WTC11 (cell line): ENCODE data around the gene GOLT1A. TPM values are rescaled to one million over a fixed set of nuclear protein-coding genes. Genes with fewer than 3 reads are reported as not detected.

Experiments used
- ATAC-seq: fragments of 200-7000 bp; cut with Tn5 transposase; 2 replicates; pipeline ENCODE4 v1.10.0; 2021; ENCODE audit warnings: mild to moderate bottlenecking, moderate library complexity
- CTCF ChIA-PET: fragments of 300-600 bp; sonication (Branson Sonifier 250); formaldehyde crosslinking; loops from one replicate; lab custom pipeline; 2021; ENCODE audit warnings: antibody characterized with exemption; lab: Charles Lee
- POLR2A ChIA-PET: fragments of 350-600 bp; sonication (Branson Sonifier 250); formaldehyde crosslinking; loops from one replicate; lab custom pipeline; 2021; ENCODE audit warnings: antibody characterized with exemption; lab: Charles Lee
- DNase-seq: peaks from one replicate; pipeline ENCODE4 v3.0.0; 2021; ENCODE audit warnings: low spot score
- H3K27ac Mint-ChIP-seq: 2 replicates; pipeline ENCODE4 v1.8.0; 2021; ENCODE audit warnings: mixed read lengths
- H3K27me3 Mint-ChIP-seq: 2 replicates; pipeline ENCODE4 v1.8.0; 2021; ENCODE audit warnings: low read depth, mild to moderate bottlenecking, moderate library complexity, mixed read lengths
- H3K36me3 Mint-ChIP-seq: 2 replicates; pipeline ENCODE4 v1.8.0; 2021; ENCODE audit warnings: mixed read lengths
- H3K4me1 Mint-ChIP-seq: 2 replicates; pipeline ENCODE4 v1.8.0; 2022; ENCODE audit warnings: mixed read lengths
- H3K4me3 Mint-ChIP-seq: 2 replicates; pipeline ENCODE4 v1.8.0; 2021; ENCODE audit warnings: mild to moderate bottlenecking, moderate library complexity, mixed read lengths
- H3K9me3 Mint-ChIP-seq: 2 replicates; pipeline ENCODE4 v1.8.0; 2021; ENCODE audit warnings: mixed read lengths
- ATF1 ChIP-seq: sonication (generic); formaldehyde crosslinking; IDR thresholded peaks from 2 replicates; pipeline ENCODE4 v1.8.1; 2023; ENCODE audit warnings: mild to moderate bottlenecking, moderate library complexity, missing genetic modification reagents
- ATF6 ChIP-seq: sonication (generic); formaldehyde crosslinking; IDR thresholded peaks from 2 replicates; pipeline ENCODE4 v1.8.1; 2023; ENCODE audit warnings: mild to moderate bottlenecking, missing genetic modification reagents
- E2F4 ChIP-seq: sonication (generic); formaldehyde crosslinking; IDR thresholded peaks from 2 replicates; pipeline ENCODE4 v1.8.1; 2022; ENCODE audit warnings: low read depth, mild to moderate bottlenecking, moderate library complexity, missing genetic modification reagents, borderline replicate concordance
- FOXJ3 ChIP-seq: sonication (generic); formaldehyde crosslinking; IDR thresholded peaks from 2 replicates; pipeline ENCODE4 v1.9.0; 2021; ENCODE audit warnings: missing genetic modification reagents, mild to moderate bottlenecking, borderline replicate concordance
- FOXK1 ChIP-seq: sonication (generic); formaldehyde crosslinking; IDR thresholded peaks from 2 replicates; pipeline ENCODE4 v1.8.0; 2022; ENCODE audit warnings: mild to moderate bottlenecking, moderate library complexity, missing genetic modification reagents
- FOXP1 ChIP-seq: sonication (generic); formaldehyde crosslinking; IDR thresholded peaks from 2 replicates; pipeline ENCODE4 v1.8.0; 2022; ENCODE audit warnings: missing genetic modification reagents, mild to moderate bottlenecking, moderate library complexity, borderline replicate concordance
- GABPB1 ChIP-seq: sonication (generic); formaldehyde crosslinking; IDR thresholded peaks from 2 replicates; pipeline ENCODE4 v1.8.1; 2023; ENCODE audit warnings: mild to moderate bottlenecking, missing genetic modification reagents
- GTF2I ChIP-seq: fragments of 250-450 bp; sonication (Bioruptor Pico); conservative IDR thresholded peaks from 2 replicates; pipeline ENCODE4 v1.4.0; 2021; ENCODE audit warnings: mild to moderate bottlenecking
- JAZF1 ChIP-seq: fragments of 250-450 bp; sonication (Bioruptor Pico); IDR thresholded peaks from 2 replicates; pipeline ENCODE4 v1.9.0; 2021; ENCODE audit warnings: moderate library complexity, mild to moderate bottlenecking, inconsistent platforms
- MAX ChIP-seq: sonication (generic); formaldehyde crosslinking; IDR thresholded peaks from 2 replicates; pipeline ENCODE4 v1.8.0; 2022; ENCODE audit warnings: mild to moderate bottlenecking, missing genetic modification reagents
- NR1H2 ChIP-seq: sonication (generic); formaldehyde crosslinking; IDR thresholded peaks from 2 replicates; pipeline ENCODE4 v1.9.0; 2021; ENCODE audit warnings: mild to moderate bottlenecking, moderate library complexity, missing genetic modification reagents
- NR3C1 ChIP-seq: sonication (generic); formaldehyde crosslinking; conservative IDR thresholded peaks from 2 replicates; pipeline ENCODE4 v1.8.1; 2023; ENCODE audit warnings: low read depth, mild to moderate bottlenecking, missing genetic modification reagents
- PREB ChIP-seq: sonication (generic); formaldehyde crosslinking; IDR thresholded peaks from 2 replicates; pipeline ENCODE4 v1.8.1; 2022; ENCODE audit warnings: mild to moderate bottlenecking, missing genetic modification reagents, moderate library complexity, borderline replicate concordance
- RELA ChIP-seq: sonication (generic); formaldehyde crosslinking; IDR thresholded peaks from 2 replicates; pipeline ENCODE4 v1.8.1; 2022; ENCODE audit warnings: missing genetic modification reagents, mild to moderate bottlenecking, borderline replicate concordance
- RORB ChIP-seq: fragments of 250-450 bp; sonication (Bioruptor Pico); IDR thresholded peaks from 2 replicates; pipeline ENCODE4 v1.9.0; 2021; ENCODE audit warnings: mild to moderate bottlenecking
- USF1 ChIP-seq: sonication (generic); formaldehyde crosslinking; IDR thresholded peaks from 2 replicates; pipeline ENCODE4 v1.8.0; 2022; ENCODE audit warnings: mild to moderate bottlenecking, missing genetic modification reagents
- ZNF121 ChIP-seq: sonication (generic); formaldehyde crosslinking; IDR thresholded peaks from 2 replicates; pipeline ENCODE4 v1.8.0; 2023; ENCODE audit warnings: missing genetic modification reagents
- ZNF263 ChIP-seq: sonication (generic); formaldehyde crosslinking; IDR thresholded peaks from 2 replicates; pipeline ENCODE4 v1.8.1; 2022; ENCODE audit warnings: low read depth, mild to moderate bottlenecking, moderate library complexity, missing genetic modification reagents
- ZNF317 ChIP-seq: sonication (generic); formaldehyde crosslinking; IDR thresholded peaks from 2 replicates; pipeline ENCODE4 v1.8.1; 2023; ENCODE audit warnings: low read depth, mild to moderate bottlenecking, moderate library complexity, missing genetic modification reagents, borderline replicate concordance
- ZNF512 ChIP-seq: sonication (generic); formaldehyde crosslinking; IDR thresholded peaks from 2 replicates; pipeline ENCODE4 v1.8.1; 2022; ENCODE audit warnings: missing genetic modification reagents, borderline replicate concordance
- total RNA-seq: library from RNA; stranded (reverse); gene quantifications from 3 replicates; pipeline ENCODE4 v1.2.3, GENCODE V29; 2021

The GOLT1A gene
- total RNA-seq, 1 experiment from 2014 or later = 6.5 TPM

GRCh38 chr1:204218552-204218951 is 4.8 kb upstream of the GOLT1A start (continued):
- TF ChIP-seq ATF6 (CRISPR knock-in tag) = no peak
- no peak for TF ChIP-seq NR1H2 (CRISPR knock-in tag)

GRCh38 chr1:204217648-204218000 is 3.8 kb upstream of the GOLT1A start:
- Mint-ChIP-seq H3K4me1 (peaks cover 11% of the 10 kb centered on the region), H3K36me3 (no peaks in the 10 kb centered on the region), H3K27me3 (no peaks in the 10 kb centered on the region), H3K27ac (no peak overlapping the region), H3K9me3 (no peaks in the 10 kb centered on the region), H3K4me3 (no peak overlapping the region)
- DNase-seq (no peak), ATAC-seq (no peak)
- POLR2A ChIA-PET = no interaction called here
- CTCF ChIA-PET = interaction anchor here (1.2 to 5.5 kb wide), 6 partner anchors 11 to 181 kb away, joined by 3 to 96 read pairs (median 4); no protein-coding TSS in a partner anchor
- no peak for TF ChIP-seq ATF1
- TF ChIP-seq NR3C1 (CRISPR knock-in tag) = no peak

- no peak overlapping the region for H3K4me3 Mint-ChIP-seq
- ChIA-PET POLR2A (no interaction called here), CTCF (interaction anchor here (1.2 to 5.5 kb wide), 7 partner anchors 10 to 181 kb away, joined by 3 to 118 read pairs (median 5); partner anchors contain the start of gene PLEKHA6)
- H3K36me3 Mint-ChIP-seq = no peaks in the 10 kb centered on the region
- no peaks in the 10 kb centered on the region for H3K9me3 Mint-ChIP-seq
- no peak overlapping the region for H3K27ac Mint-ChIP-seq
- TF ChIP-seq GABPB1 (CRISPR knock-in tag) (no peak), ZNF512 (CRISPR knock-in tag) (no peak), JAZF1 (CRISPR knock-in tag) (no peak), RORB (CRISPR knock-in tag) (no peak), USF1 (no peak), FOXJ3 (no peak), FOXK1 (no peak), ZNF121 (CRISPR knock-in tag) (no peak), RELA (no peak), MAX (no peak), FOXP1 (no peak), E2F4 (CRISPR knock-in tag) (no peak), GTF2I (CRISPR knock-in tag) (no peak), PREB (no peak), ZNF263 (CRISPR knock-in tag) (no peak), ZNF317 (CRISPR knock-in tag) (no peak)
- no peak for DNase-seq
- no peaks in the 10 kb centered on the region for H3K27me3 Mint-ChIP-seq
- no peak for ATAC-seq
- H3K4me1 Mint-ChIP-seq = peaks cover 11% of the 10 kb centered on the region
These were observed 3.3 kb upstream of the GOLT1A start for GRCh38 chr1:204216880-204217647.
